ENCODE measurements around the gene HAGHL. TPM values are rescaled to one million over a fixed set of nuclear protein-coding genes. Genes with fewer than 3 reads are reported as not detected.

The HAGHL gene
- total RNA-seq, 1 donor from 2014 or later = 19.1 TPM

GRCh38 chr16:723695-724094, 3.2 kb upstream of the HAGHL start:
- Mint-ChIP-seq H3K4me1 (ENCODE audit: low read depth) (no peaks in the 10 kb centered on the region), H3K9me3 (no peaks in the 10 kb centered on the region), H3K27me3 (ENCODE audit: insufficient read depth) (peaks cover 9% of the 10 kb centered on the region), H3K27ac (no peak overlapping the region), H3K36me3 (ENCODE audit: low read depth) (no peaks in the 10 kb centered on the region), H3K4me3 (no peak overlapping the region)
- intact Hi-C loops (cut with micrococcal nuclease) = no loop called here
- DNase-seq (ENCODE audit: low spot score) = no peak

- Mint-ChIP-seq H3K27me3 (ENCODE audit: insufficient read depth) (peaks cover 4% of the 10 kb centered on the region), H3K9me3 (no peaks in the 10 kb centered on the region), H3K4me3 (no peak overlapping the region), H3K36me3 (ENCODE audit: low read depth) (no peaks in the 10 kb centered on the region), H3K27ac (no peak overlapping the region), H3K4me1 (ENCODE audit: low read depth) (no peaks in the 10 kb centered on the region)
- DNase-seq (ENCODE audit: low spot score) = no peak
- intact Hi-C loops (cut with micrococcal nuclease) = no loop called here
Observed at GRCh38 chr16:724188-725040, 2.5 kb upstream of the HAGHL start.

- no peak overlapping the region for H3K4me3 Mint-ChIP-seq
- no peak for DNase-seq (ENCODE audit: low spot score)
- no peaks in the 10 kb centered on the region for H3K4me1 Mint-ChIP-seq (ENCODE audit: low read depth)
- H3K9me3 Mint-ChIP-seq = no peaks in the 10 kb centered on the region
- H3K27ac Mint-ChIP-seq = no peak overlapping the region
- H3K36me3 Mint-ChIP-seq (ENCODE audit: low read depth) = no peaks in the 10 kb centered on the region
- peaks cover 3% of the 10 kb centered on the region for H3K27me3 Mint-ChIP-seq (ENCODE audit: insufficient read depth)
- intact Hi-C loops (cut with micrococcal nuclease) = no loop called here
Observed at GRCh38 chr16:725041-725376, 1.9 kb upstream of the HAGHL start.

- intact Hi-C loops (cut with micrococcal nuclease) = no loop called here
- Mint-ChIP-seq H3K27me3 (ENCODE audit: insufficient read depth) (peaks cover 3% of the 10 kb centered on the region), H3K9me3 (no peaks in the 10 kb centered on the region), H3K4me3 (no peak overlapping the region), H3K27ac (no peak overlapping the region), H3K4me1 (ENCODE audit: low read depth) (no peaks in the 10 kb centered on the region), H3K36me3 (ENCODE audit: low read depth) (no peaks in the 10 kb centered on the region)
- no peak for DNase-seq (ENCODE audit: low spot score)
Observed at GRCh38 chr16:725463-726187, 1.3 kb upstream of the HAGHL start.

GRCh38 chr16:726188-726437, 793 bp upstream of the HAGHL start:
- H3K27ac Mint-ChIP-seq = no peak overlapping the region
- no peaks in the 10 kb centered on the region for H3K36me3 Mint-ChIP-seq (ENCODE audit: low read depth)
- H3K9me3 Mint-ChIP-seq = no peaks in the 10 kb centered on the region
- H3K4me3 Mint-ChIP-seq = no peak overlapping the region
- intact Hi-C loops (cut with micrococcal nuclease) = no loop called here
- no peak for DNase-seq (ENCODE audit: low spot score)
- H3K27me3 Mint-ChIP-seq (ENCODE audit: insufficient read depth) = peaks cover 3% of the 10 kb centered on the region
- H3K4me1 Mint-ChIP-seq (ENCODE audit: low read depth) = no peaks in the 10 kb centered on the region

- no peaks in the 10 kb centered on the region for H3K9me3 Mint-ChIP-seq
- H3K36me3 Mint-ChIP-seq (ENCODE audit: low read depth) = no peaks in the 10 kb centered on the region
- no peak overlapping the region for H3K27ac Mint-ChIP-seq
- intact Hi-C loops (cut with micrococcal nuclease) = no loop called here
- no peak for DNase-seq (ENCODE audit: low spot score)
- peak overlapping the region; percentile 49 for H3K4me3 Mint-ChIP-seq
- H3K27me3 Mint-ChIP-seq (ENCODE audit: insufficient read depth) = peaks cover 3% of the 10 kb centered on the region
- no peaks in the 10 kb centered on the region for H3K4me1 Mint-ChIP-seq (ENCODE audit: low read depth)
Observed at GRCh38 chr16:727291-727977, 528 bp downstream of the HAGHL start.

- H3K9me3 Mint-ChIP-seq = no peaks in the 10 kb centered on the region
- H3K27me3 Mint-ChIP-seq (ENCODE audit: insufficient read depth) = peaks cover 3% of the 10 kb centered on the region
- no peak overlapping the region for H3K27ac Mint-ChIP-seq
- peak overlapping the region; percentile 26 for H3K4me3 Mint-ChIP-seq
- peak; percentile 57 for DNase-seq (ENCODE audit: low spot score)
- intact Hi-C loops (cut with micrococcal nuclease) = no loop called here
- H3K36me3 Mint-ChIP-seq (ENCODE audit: low read depth) = no peaks in the 10 kb centered on the region
- no peaks in the 10 kb centered on the region for H3K4me1 Mint-ChIP-seq (ENCODE audit: low read depth)
Observed at GRCh38 chr16:728131-728889, 1.4 kb downstream of the HAGHL start.

GRCh38 chr16:728890-729744, 2.2 kb downstream of the HAGHL start:
- Mint-ChIP-seq H3K27me3 (ENCODE audit: insufficient read depth) (peaks cover 3% of the 10 kb centered on the region), H3K4me1 (ENCODE audit: low read depth) (no peaks in the 10 kb centered on the region), H3K9me3 (no peaks in the 10 kb centered on the region), H3K27ac (no peak overlapping the region), H3K4me3 (no peak overlapping the region), H3K36me3 (ENCODE audit: low read depth) (no peaks in the 10 kb centered on the region)
- no peak for DNase-seq (ENCODE audit: low spot score)
- intact Hi-C loops (cut with micrococcal nuclease) = no loop called here

- H3K27ac Mint-ChIP-seq = no peak overlapping the region
- H3K27me3 Mint-ChIP-seq (ENCODE audit: insufficient read depth) = peaks cover 2% of the 10 kb centered on the region
- no peak for DNase-seq (ENCODE audit: low spot score)
- H3K4me1 Mint-ChIP-seq (ENCODE audit: low read depth) = no peaks in the 10 kb centered on the region
- intact Hi-C loops (cut with micrococcal nuclease) = no loop called here
- no peaks in the 10 kb centered on the region for H3K9me3 Mint-ChIP-seq
- peak overlapping the region; percentile 15 for H3K4me3 Mint-ChIP-seq
- no peaks in the 10 kb centered on the region for H3K36me3 Mint-ChIP-seq (ENCODE audit: low read depth)
Observed at GRCh38 chr16:729768-730665, 3.1 kb downstream of the HAGHL start.

- no peak overlapping the region for H3K4me3 Mint-ChIP-seq
- H3K27me3 Mint-ChIP-seq (ENCODE audit: insufficient read depth) = no peaks in the 10 kb centered on the region
- H3K4me1 Mint-ChIP-seq (ENCODE audit: low read depth) = peaks cover 7% of the 10 kb centered on the region
- peaks cover 6% of the 10 kb centered on the region for H3K36me3 Mint-ChIP-seq (ENCODE audit: low read depth)
- H3K27ac Mint-ChIP-seq = no peak overlapping the region
- intact Hi-C loops (cut with micrococcal nuclease) = no loop called here
- no peaks in the 10 kb centered on the region for H3K9me3 Mint-ChIP-seq
- DNase-seq (ENCODE audit: low spot score) = no peak
Observed at GRCh38 chr16:730666-731509, 4.0 kb downstream of the HAGHL start.

- no peak for DNase-seq (ENCODE audit: low spot score)
- H3K36me3 Mint-ChIP-seq (ENCODE audit: low read depth) = peaks cover 11% of the 10 kb centered on the region
- no peaks in the 10 kb centered on the region for H3K9me3 Mint-ChIP-seq
- no peak overlapping the region for H3K27ac Mint-ChIP-seq
- peaks cover 13% of the 10 kb centered on the region for H3K4me1 Mint-ChIP-seq (ENCODE audit: low read depth)
- intact Hi-C loops (cut with micrococcal nuclease) = no loop called here
- H3K4me3 Mint-ChIP-seq = no peak overlapping the region
- no peaks in the 10 kb centered on the region for H3K27me3 Mint-ChIP-seq (ENCODE audit: insufficient read depth)
Observed at GRCh38 chr16:732332-732731, 5.4 kb downstream of the HAGHL start.

Measured in activated T-helper 1 cell treated with anti-CD3 and anti-CD28 coated beads, Interleukin-12 subunit alpha, Interleukin-12 subunit beta, Interleukin-2, Interleukin-4 antibody, amounts not matched to agents 30 ng/mL and 10 ng/mL and 1 ng/mL, durations not matched to agents 14 hours and 24 hours and 36 hours (primary cell).